ENCODE measurements around the gene NPTX1. TPM values are rescaled to one million over a fixed set of nuclear protein-coding genes. Genes with fewer than 3 reads are reported as not detected.

Gene NPTX1
- polyA plus RNA-seq, 1 donor from 2014 or later, result 0.56 TPM

DNA sequence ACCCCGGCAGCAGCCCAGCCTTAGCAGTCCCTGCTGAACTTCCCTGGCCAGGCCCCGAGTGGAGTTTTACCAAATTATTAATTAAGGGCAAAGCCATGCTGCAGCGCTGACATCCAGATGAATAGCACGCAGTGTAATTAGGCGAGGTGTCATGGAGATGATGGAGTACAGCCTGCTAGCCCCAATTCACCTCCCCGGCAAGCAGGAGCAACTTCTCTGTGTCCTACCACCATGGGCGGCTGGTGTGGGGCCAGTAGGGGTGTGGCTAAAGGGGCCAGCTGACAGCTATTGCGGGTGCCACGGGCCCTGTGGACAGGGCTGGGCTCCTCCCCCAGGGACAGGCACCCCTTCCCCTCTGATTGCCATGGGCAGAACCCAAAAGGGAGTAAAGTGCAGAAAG, 36.9 kb downstream of the NPTX1 start:
- H2AFZ ChIP-seq (ENCODE audit: low read depth, low read length), result no peak overlapping the region
- no peak overlapping the region for H3K27ac ChIP-seq (ENCODE audit: low read length)
- no peak overlapping the region for H3K4me3 ChIP-seq (ENCODE audit: low read length)
- H3K9me2 ChIP-seq (ENCODE audit: insufficient read depth, low read length), result no peaks in the 10 kb centered on the region
- H3K36me3 ChIP-seq (ENCODE audit: insufficient read depth, low read length), result no peaks in the 10 kb centered on the region
- TF ChIP-seq, protein P1, sequence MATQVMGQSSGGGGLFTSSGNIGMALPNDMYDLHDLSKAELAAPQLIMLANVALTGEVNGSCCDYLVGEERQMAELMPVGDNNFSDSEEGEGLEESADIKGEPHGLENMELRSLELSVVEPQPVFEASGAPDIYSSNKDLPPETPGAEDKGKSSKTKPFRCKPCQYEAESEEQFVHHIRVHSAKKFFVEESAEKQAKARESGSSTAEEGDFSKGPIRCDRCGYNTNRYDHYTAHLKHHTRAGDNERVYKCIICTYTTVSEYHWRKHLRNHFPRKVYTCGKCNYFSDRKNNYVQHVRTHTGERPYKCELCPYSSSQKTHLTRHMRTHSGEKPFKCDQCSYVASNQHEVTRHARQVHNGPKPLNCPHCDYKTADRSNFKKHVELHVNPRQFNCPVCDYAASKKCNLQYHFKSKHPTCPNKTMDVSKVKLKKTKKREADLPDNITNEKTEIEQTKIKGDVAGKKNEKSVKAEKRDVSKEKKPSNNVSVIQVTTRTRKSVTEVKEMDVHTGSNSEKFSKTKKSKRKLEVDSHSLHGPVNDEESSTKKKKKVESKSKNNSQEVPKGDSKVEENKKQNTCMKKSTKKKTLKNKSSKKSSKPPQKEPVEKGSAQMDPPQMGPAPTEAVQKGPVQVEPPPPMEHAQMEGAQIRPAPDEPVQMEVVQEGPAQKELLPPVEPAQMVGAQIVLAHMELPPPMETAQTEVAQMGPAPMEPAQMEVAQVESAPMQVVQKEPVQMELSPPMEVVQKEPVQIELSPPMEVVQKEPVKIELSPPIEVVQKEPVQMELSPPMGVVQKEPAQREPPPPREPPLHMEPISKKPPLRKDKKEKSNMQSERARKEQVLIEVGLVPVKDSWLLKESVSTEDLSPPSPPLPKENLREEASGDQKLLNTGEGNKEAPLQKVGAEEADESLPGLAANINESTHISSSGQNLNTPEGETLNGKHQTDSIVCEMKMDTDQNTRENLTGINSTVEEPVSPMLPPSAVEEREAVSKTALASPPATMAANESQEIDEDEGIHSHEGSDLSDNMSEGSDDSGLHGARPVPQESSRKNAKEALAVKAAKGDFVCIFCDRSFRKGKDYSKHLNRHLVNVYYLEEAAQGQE (IDR thresholded peaks at IDR 0.05; ENCODE audit: borderline replicate concordance), result no peak
- TF ChIP-seq EP300 (conservative IDR thresholded peaks at IDR 0.05; ENCODE audit: poor library complexity, severe bottlenecking), result no peak
- no peak for TF ChIP-seq RAD21 (conservative IDR thresholded peaks at IDR 0.05)
- TF ChIP-seq, protein P2, sequence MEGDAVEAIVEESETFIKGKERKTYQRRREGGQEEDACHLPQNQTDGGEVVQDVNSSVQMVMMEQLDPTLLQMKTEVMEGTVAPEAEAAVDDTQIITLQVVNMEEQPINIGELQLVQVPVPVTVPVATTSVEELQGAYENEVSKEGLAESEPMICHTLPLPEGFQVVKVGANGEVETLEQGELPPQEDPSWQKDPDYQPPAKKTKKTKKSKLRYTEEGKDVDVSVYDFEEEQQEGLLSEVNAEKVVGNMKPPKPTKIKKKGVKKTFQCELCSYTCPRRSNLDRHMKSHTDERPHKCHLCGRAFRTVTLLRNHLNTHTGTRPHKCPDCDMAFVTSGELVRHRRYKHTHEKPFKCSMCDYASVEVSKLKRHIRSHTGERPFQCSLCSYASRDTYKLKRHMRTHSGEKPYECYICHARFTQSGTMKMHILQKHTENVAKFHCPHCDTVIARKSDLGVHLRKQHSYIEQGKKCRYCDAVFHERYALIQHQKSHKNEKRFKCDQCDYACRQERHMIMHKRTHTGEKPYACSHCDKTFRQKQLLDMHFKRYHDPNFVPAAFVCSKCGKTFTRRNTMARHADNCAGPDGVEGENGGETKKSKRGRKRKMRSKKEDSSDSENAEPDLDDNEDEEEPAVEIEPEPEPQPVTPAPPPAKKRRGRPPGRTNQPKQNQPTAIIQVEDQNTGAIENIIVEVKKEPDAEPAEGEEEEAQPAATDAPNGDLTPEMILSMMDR (IDR thresholded peaks at IDR 0.05; ENCODE audit: poor library complexity, severe bottlenecking), result no peak
- TF ChIP-seq POLR2AphosphoS5 (IDR thresholded peaks at IDR 0.05), result no peak
- no peak for TF ChIP-seq SMC3 (conservative IDR thresholded peaks at IDR 0.05; ENCODE audit: poor library complexity)
- TF ChIP-seq MXI1 (conservative IDR thresholded peaks at IDR 0.05; ENCODE audit: poor library complexity, severe bottlenecking), result no peak
- no peak for TF ChIP-seq EZH2 (IDR thresholded peaks at IDR 0.05; ENCODE audit: borderline replicate concordance, insufficient read depth, low read length, poor library complexity, severe bottlenecking)
- TF ChIP-seq TAF1 (IDR thresholded peaks at IDR 0.05; ENCODE audit: low read depth), result no peak
- H3K27me3 ChIP-seq (ENCODE audit: insufficient read depth, low read depth, low read length), result no peaks in the 10 kb centered on the region
- no peaks in the 10 kb centered on the region for H3K9me3 ChIP-seq (ENCODE audit: low read length)
- no peaks in the 10 kb centered on the region for H3K79me2 ChIP-seq (replicated peaks; ENCODE audit: insufficient read depth, low read length)
- H4K20me1 ChIP-seq (ENCODE audit: insufficient read depth), result no peaks in the 10 kb centered on the region
- no peaks in the 10 kb centered on the region for H3F3A ChIP-seq (ENCODE audit: insufficient read depth, low read length, poor library complexity, severe bottlenecking)
- H3K9ac ChIP-seq (ENCODE audit: low read length), result no peak overlapping the region
- H3K4me2 ChIP-seq (ENCODE audit: low read length), result no peak overlapping the region

DNA sequence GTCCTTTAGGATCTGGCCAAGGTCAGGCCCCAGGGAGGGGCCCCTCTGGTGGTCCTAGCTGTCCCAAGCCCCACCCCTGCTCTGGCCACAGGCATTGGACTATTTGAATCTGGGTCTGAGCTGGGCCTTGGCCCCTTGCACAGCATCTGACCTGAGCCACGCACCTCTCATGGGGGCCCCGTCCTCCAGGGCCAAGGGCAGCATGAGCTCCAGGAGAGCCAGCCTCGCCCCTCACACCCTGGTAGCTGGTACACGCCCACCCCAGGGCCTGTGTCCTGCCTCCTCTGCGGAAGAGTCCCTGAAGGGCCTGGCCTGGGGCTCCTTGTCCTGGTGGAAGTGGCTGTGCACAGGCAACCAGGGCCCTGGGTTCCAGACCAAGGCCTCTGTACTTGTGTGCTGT, 37.6 kb downstream of the NPTX1 start:
- no peak overlapping the region for H3K27ac ChIP-seq (ENCODE audit: low read length)
- H3K9me3 ChIP-seq (ENCODE audit: low read length), result no peaks in the 10 kb centered on the region
- H3K9ac ChIP-seq (ENCODE audit: low read length), result no peak overlapping the region
- no peaks in the 10 kb centered on the region for H3F3A ChIP-seq (ENCODE audit: insufficient read depth, low read length, poor library complexity, severe bottlenecking)
- TF ChIP-seq, protein P2 (IDR thresholded peaks at IDR 0.05; ENCODE audit: poor library complexity, severe bottlenecking), result no peak
- TF ChIP-seq RAD21 (conservative IDR thresholded peaks at IDR 0.05), result no peak
- no peak for TF ChIP-seq POLR2AphosphoS5 (IDR thresholded peaks at IDR 0.05)
- no peak for TF ChIP-seq SMC3 (conservative IDR thresholded peaks at IDR 0.05; ENCODE audit: poor library complexity)
- no peak for TF ChIP-seq EP300 (conservative IDR thresholded peaks at IDR 0.05; ENCODE audit: poor library complexity, severe bottlenecking)
- TF ChIP-seq TAF1 (IDR thresholded peaks at IDR 0.05; ENCODE audit: low read depth), result no peak
- TF ChIP-seq, protein P1 (IDR thresholded peaks at IDR 0.05; ENCODE audit: borderline replicate concordance), result no peak
- H3K9me2 ChIP-seq (ENCODE audit: insufficient read depth, low read length), result no peaks in the 10 kb centered on the region
- no peaks in the 10 kb centered on the region for H3K36me3 ChIP-seq (ENCODE audit: insufficient read depth, low read length)
- no peaks in the 10 kb centered on the region for H4K20me1 ChIP-seq (ENCODE audit: insufficient read depth)
- H3K4me2 ChIP-seq (ENCODE audit: low read length), result no peak overlapping the region
- H3K79me2 ChIP-seq (replicated peaks; ENCODE audit: insufficient read depth, low read length), result no peaks in the 10 kb centered on the region
- H2AFZ ChIP-seq (ENCODE audit: low read depth, low read length), result no peak overlapping the region
- H3K4me3 ChIP-seq (ENCODE audit: low read length), result no peak overlapping the region
- no peaks in the 10 kb centered on the region for H3K27me3 ChIP-seq (ENCODE audit: insufficient read depth, low read depth, low read length)

Measured in neural cell (in vitro differentiated cells).